ENCODE measurements around the gene POMT2. TPM values are rescaled to one million over a fixed set of nuclear protein-coding genes. Genes with fewer than 3 reads are reported as not detected.

POMT2 gene
- total and polyA plus RNA-seq, 2 donors (not counting 3 experiments of a cell fraction or from before 2014, with no cell fraction given) = 19.5 to 48.2 TPM

DNA sequence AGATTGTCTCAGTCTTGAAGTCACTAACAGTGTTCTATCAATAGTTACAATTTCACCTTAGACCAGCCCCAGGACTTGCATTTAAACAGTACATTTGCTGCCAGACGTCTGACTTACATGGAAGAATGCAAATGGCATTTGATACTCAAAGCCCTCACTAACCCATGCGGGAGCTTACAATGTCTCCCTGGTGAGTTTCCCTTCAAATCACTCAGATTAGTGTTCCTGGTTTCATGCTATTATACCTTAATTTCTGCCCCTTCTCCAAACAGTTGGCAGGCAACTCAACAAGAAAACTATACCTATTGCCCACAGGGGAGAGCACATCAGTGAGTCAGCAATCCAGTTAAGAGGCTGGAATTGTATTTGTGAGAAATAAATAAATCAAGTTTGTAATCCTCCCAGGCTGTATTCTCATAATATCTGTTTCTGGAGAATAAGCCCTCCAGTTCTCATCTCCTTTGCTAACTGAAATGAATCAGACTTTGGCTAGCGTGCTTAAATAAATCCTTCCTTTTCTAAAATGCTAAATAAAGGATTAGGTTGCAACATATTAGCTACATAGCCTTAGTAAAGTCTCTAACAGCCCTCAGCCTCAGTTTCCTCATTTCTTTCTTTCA is 23.8 kb upstream of the POMT2 start:
- Histone ChIP-seq H4K20me1 (replicated peaks; ENCODE audit: control insufficient read depth, extremely low read depth, insufficient read depth, low read length) (no peaks in the 10 kb centered on the region), H3K9me1 (replicated peaks; ENCODE audit: control insufficient read depth, extremely low read depth, insufficient read depth, low read length) (no peaks in the 10 kb centered on the region), H2AFZ (ENCODE audit: low read depth, low read length) (no peak overlapping the region), H3K4me1 (ENCODE audit: control insufficient read depth, extremely low read depth, insufficient read depth, low read length) (no peaks in the 10 kb centered on the region), H3K9me3 (replicated peaks; ENCODE audit: control insufficient read depth, insufficient read depth, low read length) (no peaks in the 10 kb centered on the region), H3K79me2 (ENCODE audit: control insufficient read depth, insufficient read depth, low read length) (no peaks in the 10 kb centered on the region), H3K4me3 (replicated peaks in 1 of 3; ENCODE audit: insufficient read depth in 1 of 3, low read depth in 1 of 3, low read length in 3 of 3) (no peak overlapping the region), H3K27me3 (ENCODE audit: control insufficient read depth in 2 of 2, insufficient read depth in 2 of 2, low read length in 2 of 2) (no peaks in the 10 kb centered on the region), H3K36me3 (ENCODE audit: control insufficient read depth in 2 of 2, extremely low read depth in 1 of 2, insufficient read depth in 2 of 2, low read length in 2 of 2) (peaks cover 0 to 3% of the 10 kb centered on the region in 2 experiments), H3K9ac (replicated peaks; ENCODE audit: extremely low read depth, insufficient read depth, low read length) (no peak overlapping the region), H3K4me2 (ENCODE audit: insufficient read depth, low read length) (no peak overlapping the region), H3K27ac (ENCODE audit: insufficient read depth, low read depth, low read length) (no peak overlapping the region)
- DNase-seq (ENCODE audit: low read depth, low spot score) (no peak), FAIRE-seq (no peak)
- ChIA-PET POLR2A (no interaction called here), CTCF (no interaction called here)
- intact Hi-C loops (cut with micrococcal nuclease) (no loop called here), dilution Hi-C loops (cut with MboI; ENCODE audit: extremely low pct_ligation_motif_present, low sequenced_read_pairs) (no loop called here)
- TF ChIP-seq GATA2 (IDR thresholded peaks at IDR 0.05; ENCODE audit: insufficient read depth, insufficient read length, low read depth, low read length) = no peak
- TF ChIP-seq, protein P1, sequence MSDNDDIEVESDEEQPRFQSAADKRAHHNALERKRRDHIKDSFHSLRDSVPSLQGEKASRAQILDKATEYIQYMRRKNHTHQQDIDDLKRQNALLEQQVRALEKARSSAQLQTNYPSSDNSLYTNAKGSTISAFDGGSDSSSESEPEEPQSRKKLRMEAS (IDR thresholded peaks at IDR 0.05; ENCODE audit: insufficient read depth, insufficient read length) = no peak
- no peak for TF ChIP-seq POLR2AphosphoS5 (IDR thresholded peaks at IDR 0.05; ENCODE audit: insufficient read depth, low read depth, low read length)
- no peak for TF ChIP-seq POLR2A (IDR thresholded peaks at IDR 0.05; ENCODE audit: low read depth, low read length)
- BruUV-seq (replicated peaks) = no TSS peak

DNA sequence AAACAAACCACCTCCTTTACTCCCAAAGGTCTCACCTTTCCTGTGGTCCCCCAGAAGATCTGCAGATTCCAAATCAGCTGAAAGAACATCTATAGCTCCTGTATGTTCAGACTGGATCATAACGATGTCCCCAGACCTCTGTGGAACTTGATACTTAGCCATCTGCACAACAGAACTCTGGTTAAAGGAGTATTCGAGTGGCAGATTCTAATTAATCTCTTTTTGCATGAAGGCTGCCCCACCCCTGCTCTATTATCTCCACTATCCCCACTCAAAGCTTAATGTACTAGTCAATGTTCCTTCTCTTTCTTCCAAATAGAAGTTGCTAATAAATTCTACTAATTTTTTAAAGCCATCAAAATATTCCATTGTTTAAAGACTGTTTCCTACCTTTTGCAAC is 23.0 kb upstream of the POMT2 start:
- intact Hi-C loops (cut with micrococcal nuclease) (no loop called here), dilution Hi-C loops (cut with MboI; ENCODE audit: extremely low pct_ligation_motif_present, low sequenced_read_pairs) (no loop called here)
- Histone ChIP-seq H3K9me1 (replicated peaks; ENCODE audit: control insufficient read depth, extremely low read depth, insufficient read depth, low read length) (no peaks in the 10 kb centered on the region), H3K27ac (ENCODE audit: insufficient read depth, low read depth, low read length) (no peak overlapping the region), H3K36me3 (ENCODE audit: control insufficient read depth in 2 of 2, extremely low read depth in 1 of 2, insufficient read depth in 2 of 2, low read length in 2 of 2) (peaks cover 0 to 3% of the 10 kb centered on the region in 2 experiments), H3K4me1 (ENCODE audit: control insufficient read depth, extremely low read depth, insufficient read depth, low read length) (no peaks in the 10 kb centered on the region), H3K9ac (replicated peaks; ENCODE audit: extremely low read depth, insufficient read depth, low read length) (no peak overlapping the region), H3K79me2 (ENCODE audit: control insufficient read depth, insufficient read depth, low read length) (no peaks in the 10 kb centered on the region), H3K4me3 (replicated peaks in 1 of 3; ENCODE audit: insufficient read depth in 1 of 3, low read depth in 1 of 3, low read length in 3 of 3) (no peak overlapping the region), H3K4me2 (ENCODE audit: insufficient read depth, low read length) (no peak overlapping the region), H2AFZ (ENCODE audit: low read depth, low read length) (no peak overlapping the region), H3K27me3 (ENCODE audit: control insufficient read depth in 2 of 2, insufficient read depth in 2 of 2, low read length in 2 of 2) (no peaks in the 10 kb centered on the region), H4K20me1 (replicated peaks; ENCODE audit: control insufficient read depth, extremely low read depth, insufficient read depth, low read length) (no peaks in the 10 kb centered on the region), H3K9me3 (replicated peaks; ENCODE audit: control insufficient read depth, insufficient read depth, low read length) (no peaks in the 10 kb centered on the region)
- DNase-seq (ENCODE audit: low read depth, low spot score) (no peak), FAIRE-seq (no peak)
- TF ChIP-seq MYC (IDR thresholded peaks at IDR 0.05; ENCODE audit: low read depth, low read length) (no peak), POLR2AphosphoS5 (IDR thresholded peaks at IDR 0.05; ENCODE audit: insufficient read depth, low read depth, low read length) (no peak), FOS (IDR thresholded peaks at IDR 0.05; ENCODE audit: borderline replicate concordance, insufficient read depth, low read length) (no peak), EZH2 (IDR thresholded peaks at IDR 0.05; ENCODE audit: borderline replicate concordance, low read depth, low read length, severe bottlenecking) (no peak), GATA2 (IDR thresholded peaks at IDR 0.05; ENCODE audit: insufficient read depth, insufficient read length, low read depth, low read length) (no peak), JUN (IDR thresholded peaks at IDR 0.05; ENCODE audit: borderline replicate concordance, insufficient read depth, insufficient read length, low read depth) (no peak), POLR2A (IDR thresholded peaks at IDR 0.05; ENCODE audit: low read depth, low read length) (no peak)
- TF ChIP-seq, protein P2, sequence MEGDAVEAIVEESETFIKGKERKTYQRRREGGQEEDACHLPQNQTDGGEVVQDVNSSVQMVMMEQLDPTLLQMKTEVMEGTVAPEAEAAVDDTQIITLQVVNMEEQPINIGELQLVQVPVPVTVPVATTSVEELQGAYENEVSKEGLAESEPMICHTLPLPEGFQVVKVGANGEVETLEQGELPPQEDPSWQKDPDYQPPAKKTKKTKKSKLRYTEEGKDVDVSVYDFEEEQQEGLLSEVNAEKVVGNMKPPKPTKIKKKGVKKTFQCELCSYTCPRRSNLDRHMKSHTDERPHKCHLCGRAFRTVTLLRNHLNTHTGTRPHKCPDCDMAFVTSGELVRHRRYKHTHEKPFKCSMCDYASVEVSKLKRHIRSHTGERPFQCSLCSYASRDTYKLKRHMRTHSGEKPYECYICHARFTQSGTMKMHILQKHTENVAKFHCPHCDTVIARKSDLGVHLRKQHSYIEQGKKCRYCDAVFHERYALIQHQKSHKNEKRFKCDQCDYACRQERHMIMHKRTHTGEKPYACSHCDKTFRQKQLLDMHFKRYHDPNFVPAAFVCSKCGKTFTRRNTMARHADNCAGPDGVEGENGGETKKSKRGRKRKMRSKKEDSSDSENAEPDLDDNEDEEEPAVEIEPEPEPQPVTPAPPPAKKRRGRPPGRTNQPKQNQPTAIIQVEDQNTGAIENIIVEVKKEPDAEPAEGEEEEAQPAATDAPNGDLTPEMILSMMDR (IDR thresholded peaks at IDR 0.05; ENCODE audit: extremely low read depth in 1 of 2, insufficient read depth in 1 of 2, low read depth in 1 of 2, low read length in 2 of 2) = no peak
- TF ChIP-seq, protein P1 (IDR thresholded peaks at IDR 0.05; ENCODE audit: insufficient read depth, insufficient read length) = no peak
- BruUV-seq (replicated peaks) = no TSS peak
- POLR2A ChIA-PET = no interaction called here
- CTCF ChIA-PET = no interaction called here
